Hematopoietic multipotent progenitor cell treated with erythropoietin and hydrocortisone succinate and interleukin-3 and kit ligand, for 15 days (in vitro differentiated cells): ENCODE measurements around the gene LGALS12.

Experiments used
- DNase-seq: peaks from one replicate; pipeline ENCODE4 v3.0.0-alpha.2; 2015; ENCODE audit warnings: low spot score

LGALS12 gene

DNA sequence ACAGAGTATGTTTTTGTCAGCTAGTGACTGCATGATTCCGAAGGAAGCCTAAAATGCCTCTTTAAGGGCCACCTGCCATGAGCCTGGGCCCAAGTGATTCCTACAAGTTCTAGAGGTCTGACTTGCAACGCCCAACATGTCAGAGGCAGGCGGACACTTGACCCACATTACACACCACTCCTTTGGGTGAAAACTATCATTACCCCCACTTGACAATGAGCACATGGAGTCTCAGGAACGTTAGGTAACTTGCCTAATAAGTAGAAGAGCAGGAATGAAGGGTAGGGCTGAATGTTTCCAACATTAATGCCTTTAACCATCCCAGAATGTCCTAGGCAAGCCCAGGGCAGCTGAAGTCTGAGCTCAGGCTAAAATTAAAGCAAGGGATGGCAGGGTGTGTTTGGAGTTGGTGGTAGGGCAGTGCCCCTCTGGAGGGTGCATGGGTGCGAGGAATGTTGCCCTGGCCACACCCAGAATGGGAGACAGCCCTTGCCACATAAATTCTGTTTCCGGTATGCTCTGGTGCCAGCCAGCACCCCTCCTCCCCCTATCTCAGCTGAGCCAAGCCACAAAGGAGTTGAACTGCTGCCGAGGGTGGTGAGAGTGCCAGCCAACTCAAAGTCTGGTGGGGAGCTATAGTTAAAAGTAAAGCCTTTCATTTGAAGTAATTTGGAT lies 54.8 kb downstream of the LGALS12 start:
- DNase-seq, result peak; percentile 41

DNA sequence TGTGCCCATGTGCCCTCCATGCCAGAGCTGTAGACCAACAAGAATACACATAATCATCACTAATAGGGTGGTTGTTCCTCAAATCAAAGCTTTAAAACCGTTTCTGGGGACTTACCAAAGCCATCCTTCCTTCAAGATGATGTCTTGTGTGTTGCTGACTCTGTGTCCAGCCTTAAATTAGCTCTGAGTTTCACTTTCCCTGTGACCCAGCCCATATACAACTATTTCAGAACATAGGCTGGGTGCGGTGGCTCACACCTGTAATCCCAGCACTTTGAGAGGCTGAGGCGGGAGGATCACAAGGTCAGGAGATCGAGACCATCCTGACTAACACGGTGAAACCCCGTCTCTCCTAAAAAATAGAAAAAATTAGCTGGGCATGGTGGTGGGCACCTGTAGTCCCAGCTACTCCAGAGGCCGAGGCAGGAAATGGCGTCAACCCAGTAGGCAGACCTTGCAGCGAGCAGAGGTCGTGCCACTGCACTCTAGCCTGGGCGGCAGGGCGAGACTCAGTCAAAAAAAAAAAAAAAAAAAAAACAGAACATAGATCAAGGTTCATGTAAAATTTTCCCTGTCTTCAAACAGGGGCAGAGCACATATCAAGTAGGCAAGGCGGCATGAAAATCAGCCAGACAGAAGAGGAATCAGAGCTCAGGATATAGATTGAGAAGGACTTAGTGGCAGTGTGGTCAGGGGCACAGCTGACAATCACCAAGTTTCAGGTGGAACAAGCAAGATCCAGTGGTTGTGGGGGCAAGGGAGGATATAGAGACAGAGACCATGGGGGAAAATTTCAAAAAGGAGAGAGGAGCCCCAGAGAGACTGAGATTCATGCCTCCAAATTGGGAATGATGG lies 57.5 kb downstream of the LGALS12 start, which contains the start of gene PLAAT2:
PLAAT2 (minus strand) TSS at position 179 of the 855 bp plus-strand sequence; CDS start at position 124, 55 bp downstream.
- no peak for DNase-seq

DNA sequence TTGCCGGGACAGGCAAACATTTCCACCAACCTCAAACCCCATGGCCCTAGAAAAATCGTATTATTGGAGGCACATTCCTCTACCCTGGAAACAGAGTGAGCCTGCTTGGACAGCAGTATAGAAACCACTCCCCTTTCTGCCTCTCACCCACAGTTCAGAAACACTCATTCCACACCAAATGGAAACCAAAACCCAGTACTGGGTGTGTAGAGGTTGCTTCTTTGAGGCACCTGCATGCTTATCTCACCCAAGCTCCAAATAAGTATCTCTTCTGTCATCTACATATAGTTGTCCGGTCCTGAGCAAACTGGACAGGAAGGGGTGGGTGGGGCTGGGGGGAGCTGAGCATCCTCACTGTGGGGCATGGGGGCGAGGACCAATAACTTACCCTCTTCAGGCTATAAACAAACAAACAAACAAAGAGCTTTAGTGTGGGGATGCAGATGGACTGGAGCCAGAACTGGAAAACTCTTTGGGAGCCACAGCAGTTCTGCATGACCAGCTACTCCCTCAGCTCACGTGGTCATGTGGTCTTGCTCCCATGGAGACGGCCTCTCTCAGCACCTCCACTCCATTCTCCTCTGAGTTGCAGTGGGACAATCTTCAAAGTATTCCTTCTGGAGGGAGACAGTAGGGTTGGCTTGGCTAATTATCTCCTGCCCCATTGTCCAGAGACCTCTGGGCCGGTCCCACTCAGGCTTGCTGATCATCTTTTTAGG lies 58.3 kb downstream of the LGALS12 start:
- DNase-seq, result no peak

DNA sequence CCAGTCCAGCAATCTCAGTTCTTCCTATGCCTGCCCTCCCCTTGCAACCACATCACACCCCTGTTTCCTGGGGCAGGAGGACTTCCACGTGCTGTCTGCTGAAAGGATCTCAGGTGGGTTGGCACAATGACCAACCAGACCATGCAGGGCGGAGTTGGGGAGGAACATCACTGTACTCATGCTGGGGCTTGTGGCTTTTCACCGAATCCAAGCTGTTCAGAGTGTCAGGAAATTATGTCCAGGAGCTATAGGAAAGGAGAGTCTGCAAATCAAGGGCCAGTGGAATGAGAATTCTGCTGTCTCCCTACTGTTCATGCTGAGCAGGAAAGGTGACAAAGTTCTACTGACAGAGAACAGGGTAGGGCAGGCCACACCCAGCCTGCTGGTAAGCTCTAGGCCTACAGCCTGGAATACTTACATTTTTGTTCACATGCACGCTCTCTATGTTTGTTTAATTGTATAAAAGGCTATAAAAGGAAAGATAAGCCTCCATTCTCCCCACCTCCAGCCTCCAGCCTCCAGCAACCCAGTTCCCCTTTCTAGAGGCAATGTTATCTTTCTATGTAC lies 59.0 kb downstream of the LGALS12 start:
- DNase-seq, result no peak
